ENCODE results near the gene C17orf114.

DNA sequence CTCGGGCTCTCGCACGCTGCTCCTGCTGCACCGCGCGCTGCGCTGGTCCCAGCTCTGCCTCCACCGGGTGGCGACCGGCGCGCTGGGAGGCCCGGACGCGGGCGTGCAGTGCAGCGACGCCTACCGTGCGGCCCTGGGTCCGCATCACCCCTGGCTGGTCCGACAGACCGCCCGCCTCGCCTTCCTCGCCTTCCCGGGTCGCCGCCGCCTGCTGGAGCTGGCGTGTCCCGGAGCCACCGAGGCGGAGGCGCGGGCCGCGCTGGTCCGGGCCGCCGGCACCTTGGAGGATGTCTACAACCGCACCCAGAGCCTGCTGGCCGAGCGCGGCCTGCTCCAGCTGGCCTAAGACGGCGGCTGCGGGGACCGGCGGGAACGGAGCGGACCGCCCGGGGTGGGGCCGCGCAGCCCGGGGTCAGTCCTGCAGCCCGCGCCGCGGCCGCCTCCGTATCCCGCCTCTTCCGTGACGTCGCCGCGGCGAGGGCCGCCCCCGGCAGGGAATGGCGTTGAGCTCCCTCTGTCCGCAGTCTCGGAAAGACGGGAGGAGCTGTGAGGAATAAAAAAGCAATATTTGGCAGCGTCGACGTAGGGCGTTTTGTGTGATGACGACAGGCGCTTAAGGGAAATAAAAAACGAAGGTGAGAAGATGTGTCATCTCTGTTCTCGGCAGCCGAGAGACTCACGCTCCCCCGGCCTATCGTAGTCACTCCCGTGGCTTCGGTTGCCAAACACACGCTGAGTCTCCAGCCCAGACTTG, 12.0 kb downstream of the C17orf114 start:
- TF ChIP-seq CTCF (IDR thresholded peaks at IDR 0.05; ENCODE audit: low read length) (peak; percentile 73), EZH2 (optimal IDR thresholded peaks at IDR 0.05; ENCODE audit: low read depth, low read length) (no peak), EZH2phosphoT487 (IDR thresholded peaks at IDR 0.05; ENCODE audit: low read length) (no peak)

Data from MM.1S (cell line).